ENCODE results near the gene SLC12A7. TPM values are rescaled to one million over a fixed set of nuclear protein-coding genes. Genes with fewer than 3 reads are reported as not detected.

The SLC12A7 gene
- total RNA-seq = 10 to 100 TPM; 38.9 to 65.2 (median 53.3) TPM
- long read RNA-seq, partial matches to known transcripts = 0 of 1 reads
- long read RNA-seq, other reads (novel, unspliced or antisense) = 1 of 1 reads

GRCh38 chr5:1111727-1112289, at the start of gene SLC12A7:
Gene SLC12A7, minus strand, starts transcription at chr5:1112063. Its CDS starts 72 bp downstream, at chr5:1111991.
- Histone ChIP-seq H3K4me3 (peak within 1 kb of the TSS; percentile 85 to 98 (median 91)), H3K27me3 (no peaks in the 10 kb centered on the region), H3K36me3 (no peaks in the 10 kb centered on the region), H3K9me3 (no peaks in the 10 kb centered on the region), H3K4me1 (peaks cover 0 to 36% (median 14%) of the 10 kb centered on the region in 4 donors), H3K27ac (peak within 1 kb of the TSS; percentile 95 to 99 (median 99))
- intact Hi-C loops (cut with DNase I) = no loop called here
- peak; percentile 32 to 50 (median 46) for ATAC-seq
- peak; percentile 81 to 84 (median 83) for DNase-seq
- WGBS (ENCODE audit: insufficient coverage, low coverage, low lambda C conversion rate, missing lambda C conversion rate) = no CpG with 5 or more reads among the region's 79 CpGs
- TF ChIP-seq POLR2A (IDR thresholded peaks at IDR 0.05) (peak; percentile 96), CTCF (IDR thresholded peaks at IDR 0.05) (no peak)

GRCh38 chr5:1161108-1161832, 49.4 kb upstream of the SLC12A7 start:
- Histone ChIP-seq H3K4me1 (no peaks in the 10 kb centered on the region), H3K9me3 (no peaks in the 10 kb centered on the region), H3K36me3 (no peaks in the 10 kb centered on the region), H3K27ac (no peak overlapping the region), H3K4me3 (no peak overlapping the region), H3K27me3 (peaks cover 0 to 5% of the 10 kb centered on the region in 2 donors)
- ATAC-seq (peak in 3 of 4 donors; percentile 10 to 22 (median 20)), DNase-seq (peak in 1 of 3 donors; percentile 56)
- WGBS (ENCODE audit: insufficient coverage, low coverage, low lambda C conversion rate, missing lambda C conversion rate) = 80% methylated on average over 2 of the region's 23 CpGs
- TF ChIP-seq POLR2A (IDR thresholded peaks at IDR 0.05) (no peak), CTCF (IDR thresholded peaks at IDR 0.05) (no peak)
- intact Hi-C loops (cut with DNase I) = loop anchor here in 1 of 2 donors (5.0 to 10.0 kb wide), 2 partner anchors 41 to 236 kb away; partner anchors contain the start of gene SLC6A19

- DNase-seq = peak in 1 of 3 donors; percentile 32
- no peaks in the 10 kb centered on the region for H3K36me3 ChIP-seq
- WGBS (ENCODE audit: insufficient coverage, low coverage, low lambda C conversion rate, missing lambda C conversion rate) = 64% methylated on average over 3 of the region's 4 CpGs
- TF ChIP-seq CTCF (IDR thresholded peaks at IDR 0.05) (no peak), POLR2A (IDR thresholded peaks at IDR 0.05) (no peak)
- H3K4me1 ChIP-seq = no peaks in the 10 kb centered on the region
- no peak overlapping the region for H3K4me3 ChIP-seq
- H3K27me3 ChIP-seq = peaks cover 0 to 13% of the 10 kb centered on the region in 2 donors
- intact Hi-C loops (cut with DNase I) = loop anchor here in 1 of 2 donors (5.0 to 10.0 kb wide), 2 partner anchors 42 to 235 kb away; partner anchors contain the start of gene SLC6A19
- H3K27ac ChIP-seq = no peak overlapping the region
- no peak for ATAC-seq
- H3K9me3 ChIP-seq = no peaks in the 10 kb centered on the region
These were observed 48.0 kb upstream of the SLC12A7 start for GRCh38 chr5:1159774-1160406.

GRCh38 chr5:1159341-1159675, 47.4 kb upstream of the SLC12A7 start:
- H3K27me3 ChIP-seq = peaks cover 0 to 17% of the 10 kb centered on the region in 2 donors
- H3K36me3 ChIP-seq = no peaks in the 10 kb centered on the region
- H3K9me3 ChIP-seq = no peaks in the 10 kb centered on the region
- no peak overlapping the region for H3K27ac ChIP-seq
- ATAC-seq (no peak), DNase-seq (peak in 1 of 3 donors; percentile 26)
- TF ChIP-seq POLR2A (IDR thresholded peaks at IDR 0.05) = no peak
- no peak for TF ChIP-seq CTCF (IDR thresholded peaks at IDR 0.05)
- intact Hi-C loops (cut with DNase I) = no loop called here
- no peaks in the 10 kb centered on the region for H3K4me1 ChIP-seq
- H3K4me3 ChIP-seq = no peak overlapping the region
- WGBS (ENCODE audit: insufficient coverage, low coverage, low lambda C conversion rate, missing lambda C conversion rate) = 83% methylated on average over 7 of the region's 11 CpGs

Data from right lobe of liver (tissue), 6 donors.